ENCODE results near the gene MYL4.
"Not testable (repeated sequence)": the region's sequence is repeated elsewhere in the genome, so short reads cannot be mapped to it uniquely, and the experiment has no call there.

The MYL4 gene

DNA sequence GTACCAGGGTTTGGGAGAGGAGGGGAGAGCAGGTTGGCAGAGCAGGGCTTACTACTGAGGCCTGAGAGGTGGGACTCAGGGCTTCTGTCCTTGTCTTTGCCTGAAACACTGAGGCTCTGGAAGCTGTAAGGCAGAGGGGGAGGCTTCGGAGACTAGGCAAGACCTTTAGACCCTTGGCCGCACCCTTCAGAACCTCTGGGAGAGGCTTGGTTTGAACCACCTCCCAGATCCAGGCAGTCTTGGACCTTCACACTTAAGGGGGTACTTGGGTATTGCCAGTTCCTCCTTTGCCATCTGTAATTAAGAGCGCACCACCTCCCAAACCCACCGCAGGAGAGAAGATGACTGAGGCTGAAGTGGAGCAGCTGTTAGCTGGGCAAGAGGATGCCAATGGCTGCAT, 12.9 kb downstream of the MYL4 start:
- no peak for DNase-seq

DNA sequence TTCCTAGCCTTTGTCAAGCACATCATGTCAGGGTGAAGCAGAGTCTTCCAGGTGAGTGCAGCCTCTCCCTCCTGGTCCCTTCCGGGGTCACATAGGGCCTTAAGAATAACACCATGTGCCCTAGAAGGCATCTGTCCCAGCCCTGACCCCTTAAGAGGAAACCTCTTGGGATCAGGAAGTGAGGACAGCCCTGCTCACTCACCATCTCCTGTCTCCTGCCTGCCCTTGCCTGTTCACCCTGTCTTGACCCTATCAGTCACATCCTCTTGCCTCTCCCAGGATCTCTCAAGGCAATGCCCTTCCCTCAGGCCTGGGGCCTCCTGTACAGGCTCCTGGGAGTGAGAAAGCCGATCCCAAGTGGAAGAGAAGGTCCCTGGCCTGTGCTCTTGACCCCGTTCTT, 13.9 kb downstream of the MYL4 start:
- DNase-seq = no peak

DNA sequence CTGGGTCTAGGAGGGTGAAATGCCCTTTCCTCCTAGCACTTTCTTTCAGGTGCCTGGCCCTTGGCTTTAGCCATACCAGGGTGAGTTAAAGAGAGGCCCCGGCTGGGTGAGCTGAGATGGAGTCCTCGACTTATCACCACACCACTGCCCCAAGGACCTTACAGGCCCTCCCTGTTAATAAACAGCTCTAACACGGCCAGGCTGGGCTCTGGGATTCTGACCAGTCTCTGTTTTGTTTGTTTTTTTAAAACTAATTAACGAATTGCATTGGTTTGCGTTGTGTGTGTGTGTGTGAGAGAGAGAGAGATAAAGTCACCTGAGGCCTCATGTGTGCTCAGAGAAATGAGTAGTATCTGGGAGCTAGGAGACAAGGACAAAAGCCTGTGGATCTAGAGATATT, 14.3 kb downstream of the MYL4 start:
- no peak for DNase-seq

DNA sequence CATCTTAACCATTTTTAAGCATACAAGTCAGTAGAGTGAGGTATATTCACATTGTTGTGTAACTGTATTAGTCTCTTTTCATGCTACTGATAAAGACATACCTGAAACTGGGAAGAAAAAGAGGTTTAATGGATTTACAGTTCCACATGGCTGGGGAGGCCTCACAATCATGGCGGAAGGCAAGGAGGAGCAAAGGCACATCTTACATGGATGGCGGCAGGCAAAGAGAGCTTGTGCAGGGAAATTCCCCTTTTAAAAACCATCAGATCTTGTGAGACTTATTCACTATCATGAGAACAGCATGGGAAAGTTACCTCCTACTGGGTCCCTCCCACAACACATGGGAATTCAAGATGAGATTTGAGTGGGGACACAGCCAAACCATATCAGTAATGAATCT, 14.9 kb downstream of the MYL4 start:
- not testable (repeated sequence) for DNase-seq

DNA sequence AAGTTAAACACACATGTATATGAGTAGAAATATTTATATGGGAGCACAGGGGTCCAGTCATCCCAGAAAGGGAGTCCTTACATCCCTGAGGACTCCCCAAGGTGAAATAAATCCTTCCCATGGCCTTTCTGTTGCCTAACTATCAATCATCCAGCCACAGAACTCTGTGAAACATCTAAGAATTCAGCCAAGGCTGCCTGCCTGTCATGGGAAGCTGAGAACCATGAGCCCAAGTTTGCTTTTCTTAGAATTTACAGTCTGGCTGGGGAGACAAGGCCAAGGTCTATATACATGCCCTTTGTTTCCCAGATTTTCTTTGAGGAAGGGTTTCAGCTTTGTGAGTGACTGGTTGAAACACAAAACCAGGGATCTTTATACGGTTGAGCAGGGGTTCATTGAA, 15.8 kb downstream of the MYL4 start:
- no peak for DNase-seq

DNA sequence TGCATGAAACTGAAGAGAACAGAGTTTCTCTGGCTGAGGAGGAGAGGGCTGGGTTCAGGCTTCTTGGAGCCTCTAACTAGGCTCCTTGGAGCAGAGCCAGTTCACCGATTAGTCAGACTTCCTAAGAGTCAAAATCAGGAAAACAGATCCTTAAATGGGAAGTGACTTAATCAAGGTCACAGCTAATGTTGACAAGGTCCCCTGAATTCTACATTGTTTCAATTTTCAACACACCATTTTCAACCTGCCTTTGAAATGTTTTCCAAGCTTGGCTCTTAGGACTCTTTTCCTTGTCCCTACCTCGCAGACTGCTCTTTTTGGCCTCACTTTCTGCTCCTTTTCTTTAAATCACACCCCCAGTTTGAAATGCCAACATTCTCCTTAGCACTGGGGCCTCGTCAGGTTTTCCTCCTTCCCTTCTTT, 16.3 kb downstream of the MYL4 start:
- DNase-seq = peak; percentile 76

DNA sequence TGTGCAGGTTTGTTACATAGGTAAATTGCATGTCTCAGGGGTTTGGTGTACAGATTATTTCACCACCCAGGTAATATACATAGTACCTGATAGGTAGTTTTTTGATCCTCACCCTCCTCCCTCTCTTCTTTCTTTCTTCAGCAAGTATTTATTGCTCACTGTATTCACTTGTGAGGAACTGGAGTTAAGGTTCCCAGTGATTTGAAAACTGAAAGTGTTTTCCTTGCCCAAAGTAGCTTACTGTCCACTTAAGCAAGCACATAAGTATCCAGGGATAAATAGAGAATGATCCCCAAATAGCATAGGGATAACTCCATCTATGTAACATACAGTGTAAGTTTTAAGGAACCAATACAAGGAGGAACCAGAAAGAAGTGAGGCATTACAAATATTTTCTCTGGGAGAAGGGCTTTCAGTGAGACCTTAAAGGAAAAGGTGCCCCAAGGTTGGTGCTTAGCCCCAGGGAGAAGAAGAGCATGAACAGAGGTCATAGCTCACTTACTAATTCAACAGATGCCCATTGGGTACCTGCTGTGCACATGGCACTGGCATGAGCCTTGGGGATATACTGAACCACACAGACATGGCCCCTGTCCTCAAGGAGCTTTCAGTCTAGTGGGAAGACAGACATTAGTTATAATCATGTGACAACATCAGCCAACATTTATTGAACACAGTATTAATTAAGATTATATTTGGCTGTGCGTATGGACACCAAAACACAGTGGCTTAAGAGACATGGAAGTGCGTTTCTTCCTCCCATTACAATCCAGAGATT, 17.0 kb downstream of the MYL4 start:
- no peak for DNase-seq

DNA sequence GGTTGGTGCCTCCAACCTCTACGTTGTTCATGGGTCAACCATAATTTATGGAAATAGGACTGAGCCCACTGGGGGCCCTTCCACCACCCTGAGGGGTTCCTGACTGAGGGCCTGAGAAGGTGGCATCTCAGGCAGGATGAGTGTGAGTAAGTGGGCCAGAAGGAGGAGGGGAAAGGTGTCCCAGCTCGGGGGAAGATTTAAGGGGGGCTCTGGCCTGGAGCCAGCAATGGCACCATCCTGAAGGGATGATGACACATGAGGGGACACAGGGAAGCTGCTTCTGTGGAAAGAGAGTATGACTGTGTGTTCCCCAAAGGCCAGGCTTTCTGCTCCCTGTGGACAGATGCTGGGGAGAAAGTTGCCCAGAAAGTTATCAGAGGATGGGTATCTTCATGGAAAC, 18.7 kb downstream of the MYL4 start:
- DNase-seq = no peak

DNA sequence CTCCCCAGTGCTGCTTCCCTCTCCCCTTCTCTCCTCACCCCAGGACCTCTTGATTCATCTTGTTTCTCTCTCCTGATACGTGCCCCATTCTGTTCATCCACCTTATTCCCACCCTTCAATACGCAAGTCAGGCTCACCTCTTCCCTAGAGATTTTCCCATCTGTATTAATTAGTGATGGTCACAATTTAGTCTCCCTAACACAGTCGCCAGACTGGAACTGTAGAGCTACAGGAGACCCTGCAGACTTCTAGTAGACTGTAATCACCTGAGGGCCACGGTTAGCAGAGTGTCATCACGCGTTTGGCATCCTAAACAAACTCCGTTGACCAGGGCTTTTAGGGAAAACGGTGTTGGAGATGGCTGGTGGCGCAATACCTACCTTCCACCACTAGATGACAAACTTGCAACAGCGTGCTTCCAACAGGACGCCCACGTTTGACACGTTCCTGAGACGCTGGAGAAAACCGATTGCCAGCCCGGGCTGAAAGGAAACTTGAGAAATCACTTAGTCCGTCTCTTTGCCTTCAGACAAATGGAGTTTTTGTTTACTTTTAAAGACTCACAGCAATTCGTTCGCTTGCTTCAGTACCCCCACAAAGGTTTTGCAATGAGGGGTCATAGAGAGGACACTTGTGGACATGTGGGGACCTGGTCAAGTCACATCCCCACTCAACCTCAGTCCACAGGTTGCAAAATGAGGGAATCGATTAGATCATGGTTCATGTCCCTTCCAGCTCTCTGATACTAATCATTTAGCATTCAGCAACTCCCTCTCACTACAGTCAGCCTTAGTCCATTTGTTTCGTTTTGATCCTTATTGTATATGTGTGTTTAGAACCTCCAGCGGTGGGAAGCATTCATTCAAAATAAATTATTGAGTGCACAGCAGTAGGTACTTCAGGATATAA, 20.6 kb downstream of the MYL4 start:
- DNase-seq = peak; percentile 91

DNA sequence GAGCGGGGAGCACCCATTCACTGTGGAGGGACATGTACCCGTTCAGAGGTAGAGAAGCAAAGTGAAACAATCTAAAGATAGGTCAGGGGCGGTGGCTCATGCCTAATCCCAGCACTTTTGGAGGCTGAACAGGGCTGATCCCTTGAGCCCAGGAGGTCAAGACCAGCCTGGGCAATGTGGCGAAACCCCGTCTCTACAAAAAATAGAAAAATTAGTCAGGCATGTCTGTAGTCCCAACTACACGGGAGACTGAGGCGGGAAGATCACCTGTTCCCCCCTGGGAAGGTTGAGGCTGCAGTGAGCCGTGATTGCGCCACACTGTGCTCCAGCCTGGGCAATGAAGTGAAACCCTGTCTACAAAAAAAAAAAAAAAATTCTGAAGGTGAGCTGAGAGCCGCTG, 21.7 kb downstream of the MYL4 start:
- peak; percentile 46 for DNase-seq

DNA sequence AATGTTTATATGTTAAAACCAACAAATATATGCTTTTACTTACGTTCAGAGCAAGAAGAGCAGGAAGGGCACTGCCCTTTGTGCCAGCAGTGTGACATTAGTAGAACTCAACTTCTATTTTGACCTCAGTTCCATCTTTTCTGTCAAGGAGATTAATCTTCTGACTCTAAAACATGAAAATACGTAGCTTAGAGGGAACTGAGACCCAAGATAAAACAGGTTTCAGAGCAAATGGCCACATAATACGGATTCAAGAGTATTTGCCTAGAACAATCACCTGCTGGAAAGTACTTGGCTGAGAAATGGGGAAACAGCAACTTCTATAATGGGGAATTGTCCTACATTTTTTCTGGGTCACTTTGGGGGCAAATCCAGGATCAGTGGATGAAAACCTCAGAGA, 22.2 kb downstream of the MYL4 start:
- no peak for DNase-seq

DNA sequence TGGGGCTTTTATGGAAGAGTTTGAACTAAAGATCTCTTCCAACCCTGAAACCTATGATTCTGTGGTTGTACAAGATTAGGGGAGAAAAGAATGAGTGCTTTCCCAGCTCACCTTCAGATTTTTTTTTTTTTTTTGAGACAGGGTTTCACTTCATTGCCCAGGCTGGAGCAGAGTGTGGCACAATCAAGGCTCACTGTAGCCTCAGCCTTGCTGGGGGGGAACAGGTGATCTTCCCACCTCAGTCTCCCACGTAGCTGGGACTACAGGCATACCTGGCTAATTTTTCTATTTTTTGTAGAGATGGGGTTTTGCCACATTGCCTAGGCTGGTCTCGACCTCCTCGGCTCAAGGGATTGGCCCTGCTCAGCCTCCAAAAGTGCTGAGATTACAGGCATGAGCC, 22.7 kb downstream of the MYL4 start:
- no peak for DNase-seq

DNA sequence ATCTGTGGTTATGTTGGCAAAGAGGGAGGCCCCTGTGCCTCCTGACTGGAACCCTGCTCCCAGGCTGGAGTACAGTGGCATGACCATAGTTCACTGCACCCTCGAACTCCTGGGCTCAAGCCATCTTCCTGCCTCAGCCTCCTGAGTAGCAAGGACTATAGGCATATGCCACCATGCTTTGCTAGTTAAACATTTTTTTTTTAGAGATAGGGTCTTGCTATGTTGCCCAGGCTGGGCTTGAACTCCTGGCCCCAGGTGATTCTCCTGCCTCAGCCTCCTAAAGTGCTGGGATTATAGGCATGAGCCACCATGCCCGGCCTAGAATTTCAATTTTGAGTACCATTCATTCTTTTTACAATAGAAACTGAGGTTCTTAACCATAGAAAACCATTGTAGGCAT, 23.3 kb downstream of the MYL4 start:
- DNase-seq = no peak

DNA sequence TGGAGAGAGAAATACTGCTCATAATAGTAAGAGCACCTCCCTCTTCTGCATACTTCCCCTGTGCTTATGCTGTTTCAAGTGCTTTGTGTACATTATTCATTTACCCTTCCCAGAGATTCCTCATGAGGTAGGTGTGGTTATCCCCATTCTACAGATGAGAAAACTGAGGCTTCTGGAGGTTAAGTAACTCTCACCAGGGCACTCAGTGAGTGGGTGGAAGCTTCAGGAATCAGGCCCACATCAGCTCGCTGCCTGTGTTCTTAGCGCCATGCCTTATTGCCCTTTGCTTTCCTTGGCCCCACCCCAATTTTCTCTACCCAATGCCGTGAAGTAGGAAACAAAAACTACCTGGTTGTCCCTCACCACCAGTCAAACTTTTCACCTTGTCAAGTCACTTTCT, 26.4 kb downstream of the MYL4 start:
- no peak for DNase-seq

DNA sequence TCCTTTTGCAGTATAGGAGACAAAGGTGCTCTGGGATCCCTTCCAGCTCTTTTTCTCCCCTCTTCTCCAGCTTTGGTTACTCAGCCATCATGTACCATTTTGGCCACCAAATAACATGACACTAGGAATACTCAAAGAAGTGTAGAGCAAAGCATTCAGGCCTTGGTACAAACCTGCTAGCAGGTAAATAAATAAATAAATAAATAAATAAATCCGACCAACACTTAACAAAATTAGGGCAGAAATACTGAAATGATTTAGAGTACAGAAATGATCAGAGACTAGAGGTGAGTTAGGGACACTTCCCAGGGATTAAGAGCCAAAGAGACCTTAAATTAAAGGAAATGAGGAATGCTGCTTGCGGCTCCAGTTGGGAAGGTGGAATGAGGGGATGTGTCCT, 26.8 kb downstream of the MYL4 start:
- DNase-seq = no peak

DNA sequence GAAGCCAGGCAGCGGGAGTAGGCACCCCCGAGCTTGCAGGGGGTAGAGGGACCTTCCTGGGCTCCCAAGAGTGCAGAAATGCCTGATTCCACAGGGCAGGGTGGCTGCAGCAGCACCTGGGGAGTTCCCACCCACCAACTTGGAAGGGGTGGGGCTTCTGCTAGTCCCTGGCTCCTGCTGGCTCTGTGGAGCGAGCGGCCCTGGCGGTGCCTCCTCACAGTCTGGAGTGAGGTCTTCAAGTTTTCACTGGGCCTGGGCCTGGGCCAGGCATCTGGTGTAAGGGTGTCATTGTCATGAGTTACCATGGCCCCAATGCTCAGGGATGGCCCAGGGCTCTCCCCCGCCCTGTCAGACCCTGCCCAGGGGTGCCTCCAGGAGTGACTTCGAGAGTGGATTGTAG, 28.7 kb downstream of the MYL4 start:
- no peak for DNase-seq

DNA sequence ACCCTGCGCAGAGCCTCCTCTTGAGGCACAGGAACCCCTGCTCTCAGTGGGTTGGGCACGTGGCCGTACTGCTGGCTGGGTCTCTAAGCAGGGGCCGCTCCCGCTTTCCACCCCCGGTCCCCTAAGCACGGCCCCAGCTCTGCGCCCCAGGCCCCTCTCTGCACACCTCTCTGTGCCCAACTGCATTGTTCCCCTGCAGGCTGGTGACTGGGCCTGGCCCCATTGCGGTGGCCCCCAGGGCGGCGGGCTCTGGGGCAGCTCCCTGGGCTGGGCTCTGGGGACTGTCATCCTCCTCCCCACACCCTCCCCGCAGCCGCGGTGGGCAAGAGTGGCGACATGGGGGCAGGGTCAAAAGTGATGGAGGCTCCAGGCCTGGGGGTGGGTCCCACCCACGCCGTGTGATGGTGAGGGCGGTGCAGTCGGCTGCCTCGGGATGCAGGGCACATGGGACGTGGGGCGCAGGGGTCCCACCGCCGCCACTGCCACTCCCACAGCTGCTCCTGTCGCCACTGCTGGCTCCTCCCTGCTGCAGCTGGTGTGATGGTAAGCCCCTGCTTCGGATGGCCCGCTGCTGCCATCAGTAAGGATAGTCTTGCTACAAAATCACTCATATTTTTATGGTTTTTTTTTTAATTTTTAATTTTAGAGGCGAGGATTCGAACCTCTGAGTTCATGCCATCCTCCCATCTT, 29.3 kb downstream of the MYL4 start:
- DNase-seq = no peak

DNA sequence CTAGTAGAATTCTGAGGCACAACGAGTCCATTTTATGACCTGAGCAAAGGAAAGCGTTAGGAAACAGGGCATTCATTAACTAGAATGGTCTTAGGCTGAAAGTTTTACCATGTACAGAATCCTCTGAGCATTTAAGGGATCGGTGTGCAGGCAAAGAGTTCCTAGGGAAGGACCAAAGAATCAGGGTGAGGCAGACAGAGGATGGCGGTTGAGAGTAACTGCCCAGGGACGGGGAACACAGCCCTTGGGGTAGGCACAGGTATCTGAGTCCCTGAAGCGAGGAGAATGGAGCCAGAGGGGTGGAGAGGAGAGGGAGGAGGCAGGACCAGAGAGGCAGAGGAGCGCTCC, 30.4 kb downstream of the MYL4 start:
- no peak for DNase-seq

DNA sequence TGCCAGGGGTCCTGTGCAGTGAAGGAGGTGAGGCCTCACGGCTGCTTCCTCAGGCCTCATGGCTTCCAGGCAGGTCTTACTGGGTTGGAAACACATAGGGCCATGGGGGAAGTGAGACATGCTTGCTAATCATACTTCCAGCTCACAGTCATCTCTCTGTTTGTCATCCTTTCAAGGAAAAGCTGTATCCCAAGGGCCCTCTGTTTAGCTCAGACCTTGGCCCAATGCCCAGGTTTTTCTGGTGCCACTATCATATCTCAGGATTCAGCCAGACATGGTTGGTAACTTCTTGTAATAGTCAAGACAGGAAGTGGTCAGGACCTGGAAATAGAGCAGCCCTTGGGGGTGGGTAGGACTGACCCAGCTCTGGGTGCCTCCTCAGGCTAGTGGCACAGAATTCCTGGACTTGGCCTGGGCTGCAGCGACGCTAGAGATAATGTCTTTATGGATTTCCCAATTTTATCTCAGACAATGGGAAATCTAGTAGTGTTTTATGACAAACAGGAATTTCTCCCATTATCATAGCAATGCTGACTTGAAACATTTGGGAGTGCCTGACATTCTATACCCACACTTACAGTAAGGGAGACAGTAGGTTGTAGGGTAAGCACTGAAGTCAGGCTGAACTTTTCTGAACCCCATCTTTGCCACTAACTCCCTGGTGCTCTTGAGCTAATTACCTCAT, 31.0 kb downstream of the MYL4 start:
- DNase-seq = peak; percentile 98

DNA sequence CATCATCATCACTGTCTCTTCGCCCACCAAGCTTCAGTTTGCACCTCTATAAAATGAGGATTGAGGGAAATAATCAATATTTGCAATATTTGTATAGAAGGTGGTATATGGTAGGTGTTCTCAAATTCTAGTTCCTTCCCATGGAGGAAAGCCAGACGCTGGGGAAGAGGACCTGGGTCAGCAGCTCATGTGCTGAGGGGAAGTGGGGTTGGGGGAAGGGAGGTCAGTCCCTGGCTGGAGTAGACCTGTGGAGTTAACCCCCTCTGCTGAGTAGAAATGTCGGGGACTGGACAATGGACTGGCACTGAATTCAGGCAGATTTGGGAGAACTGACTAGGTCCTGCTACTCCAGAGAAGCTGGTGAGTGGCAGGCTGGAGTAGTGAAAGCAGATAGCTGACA, 31.7 kb downstream of the MYL4 start:
- DNase-seq = no peak

DNA sequence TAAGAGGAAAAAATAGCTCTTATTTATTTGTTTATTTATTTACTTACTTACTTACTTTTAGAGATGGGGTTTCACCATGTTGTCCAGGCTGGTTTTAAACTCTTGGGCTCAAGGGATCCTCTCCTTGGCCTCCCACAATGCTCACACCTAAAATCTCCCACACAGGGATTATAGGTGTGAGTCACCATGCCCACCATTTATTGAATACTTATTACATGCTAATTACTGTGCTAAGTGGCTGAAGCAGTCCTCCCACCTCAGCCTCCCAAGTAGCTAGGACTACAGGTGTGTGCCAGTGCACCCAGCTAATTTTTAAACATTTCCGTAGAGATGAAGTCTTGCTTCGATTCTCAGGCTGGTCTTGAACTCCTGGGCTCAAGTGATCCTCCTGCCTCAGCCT, 33.5 kb downstream of the MYL4 start:
- DNase-seq = no peak

DNA sequence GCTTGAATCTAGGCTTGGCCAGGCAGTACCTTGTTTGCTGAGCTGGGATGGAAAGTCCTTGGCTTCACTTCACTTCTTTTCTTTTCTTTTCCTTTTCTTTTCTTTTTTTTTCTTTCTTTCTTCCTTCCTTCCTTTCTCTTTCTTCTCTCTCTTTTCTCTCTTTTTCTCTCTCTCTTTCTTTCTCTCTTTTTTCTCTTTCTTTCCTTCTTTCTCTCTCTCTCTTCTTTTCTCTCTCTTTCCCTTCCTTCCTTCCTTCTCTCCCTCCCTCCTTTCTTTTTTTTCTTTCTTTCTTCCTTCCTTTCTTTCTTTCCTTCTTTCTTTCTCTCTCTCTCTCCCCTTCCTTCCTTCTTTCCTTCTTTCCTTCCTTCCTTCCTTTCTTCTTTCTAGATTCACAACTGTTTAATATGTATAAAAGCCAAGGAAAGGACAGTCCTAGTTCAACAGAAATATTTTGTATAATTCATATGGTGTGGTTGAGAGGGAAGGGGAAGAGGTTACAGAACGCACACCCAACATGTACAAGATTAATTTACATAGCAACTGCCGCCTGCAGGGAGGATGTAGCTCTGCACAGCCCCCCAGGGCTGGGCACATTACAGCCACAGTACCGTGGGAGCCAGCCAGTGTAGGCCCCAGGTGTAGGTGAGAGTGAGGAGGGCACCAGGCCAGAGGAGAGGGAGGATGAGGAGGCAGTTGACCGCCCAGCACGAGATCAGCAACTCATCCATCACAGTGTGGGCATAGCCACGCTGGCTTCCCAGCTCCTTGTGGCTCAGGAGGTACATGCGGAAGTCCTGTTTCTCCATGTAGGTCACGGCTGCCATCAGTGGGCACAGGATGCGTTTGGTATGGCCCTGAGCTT, 34.8 kb downstream of the MYL4 start:
- no peak for DNase-seq

Data from kidney glomerular epithelial cell (primary cell).